Loucy (cell line): Measurements from ENCODE around the gene MAPKBP1.

Source experiments
- CTCF ChIP-seq: fragments of 200-600 bp; sonication (generic); conservative IDR thresholded peaks from 2 replicates; pipeline ENCODE4 v1.5.1; 2014; ENCODE audit warnings: mild to moderate bottlenecking, antibody characterized with exemption, low read length
- EZH2phosphoT487 ChIP-seq: fragments of 200-600 bp; IDR thresholded peaks from 2 replicates; pipeline ENCODE4 v1.6.1; 2018; ENCODE audit warnings: antibody characterized with exemption, mild to moderate bottlenecking, moderate library complexity, borderline replicate concordance

- TF ChIP-seq CTCF (no peak), EZH2phosphoT487 (no peak)
Observed at GRCh38 chr15:41780727-41781126, 6.4 kb downstream of the MAPKBP1 start.
